CD8-positive, alpha-beta memory T cell (primary cell): ENCODE results near the gene OXCT1. TPM values are rescaled to one million over a fixed set of nuclear protein-coding genes. Genes with fewer than 3 reads are reported as not detected.
A peak's percentile ranks its signal among the peaks of the same experiment; 100 is the strongest.

ENCODE experiments used
- CTCF ChIA-PET: fragments of 350-600 bp; sonication (Branson Sonifier 250); formaldehyde crosslinking; loops from one replicate; lab custom pipeline; 2021; ENCODE audit warnings: antibody characterized with exemption; lab: Charles Lee
- POLR2A ChIA-PET: fragments of 350-600 bp; sonication (Branson Sonifier 250); formaldehyde crosslinking; loops from one replicate; lab custom pipeline; 2021; ENCODE audit warnings: antibody characterized with exemption; lab: Charles Lee
- DNase-seq, 5 donors: peaks; one replicate each; pipeline versions ENCODE4 v3.0.0 to v3.0.0-alpha.2; 2020 to 2022; ENCODE audit warnings: mixed read lengths in 1 of 5
- H3K27ac ChIP-seq: one replicate; pipeline ENCODE4 v1.7.0; 2013; ENCODE audit warnings: low read depth, mild to moderate bottlenecking, low read length, moderate library complexity
- H3K27me3 ChIP-seq: 2 replicates; pipeline ENCODE4 v1.7.0; 2013; ENCODE audit warnings: low read length, mild to moderate bottlenecking; ENCODE audit not compliant: insufficient read depth, poor library complexity, severe bottlenecking
- H3K36me3 ChIP-seq: 2 replicates; pipeline ENCODE4 v1.7.0; 2013; ENCODE audit warnings: mild to moderate bottlenecking, low read length, moderate library complexity; ENCODE audit not compliant: insufficient read depth
- H3K4me1 ChIP-seq: 2 replicates; pipeline ENCODE4 v1.7.0; 2013; ENCODE audit warnings: mild to moderate bottlenecking, low read length, moderate library complexity; ENCODE audit not compliant: insufficient read depth
- H3K4me3 ChIP-seq: 2 replicates; pipeline ENCODE4 v1.7.0; 2013; ENCODE audit warnings: mild to moderate bottlenecking, low read length
- H3K9me3 ChIP-seq: 2 replicates; pipeline ENCODE4 v1.7.0; 2013; ENCODE audit warnings: mild to moderate bottlenecking, low read length
- H3K27ac Mint-ChIP-seq, 8 donors: one replicate each; pipeline ENCODE4 v1.8.0; 2020 to 2021; ENCODE audit warnings: mixed read lengths in 8 of 8, mild to moderate bottlenecking in 6 of 8, inconsistent platforms in 3 of 8, moderate library complexity in 3 of 8
- H3K27me3 Mint-ChIP-seq, 2 donors: one replicate each; pipeline ENCODE4 v1.8.0; 2020 to 2021; ENCODE audit warnings: mixed read lengths in 2 of 2, mild to moderate bottlenecking in 1 of 2, moderate library complexity in 1 of 2
- H3K36me3 Mint-ChIP-seq, 3 donors: one replicate each; pipeline ENCODE4 v1.8.0; 2020 to 2021; ENCODE audit warnings: mixed read lengths in 3 of 3, inconsistent platforms in 1 of 3, mild to moderate bottlenecking in 1 of 3
- H3K4me1 Mint-ChIP-seq, 3 donors: one replicate each; pipeline ENCODE4 v1.8.0; 2020 to 2021; ENCODE audit warnings: mixed read lengths in 3 of 3, inconsistent platforms in 1 of 3, mild to moderate bottlenecking in 1 of 3
- H3K4me3 Mint-ChIP-seq, 7 donors: one replicate each; pipeline ENCODE4 v1.8.0; 2020 to 2021; ENCODE audit warnings: mixed read lengths in 7 of 7, mild to moderate bottlenecking in 6 of 7, moderate library complexity in 4 of 7, inconsistent platforms in 2 of 7
- H3K9me3 Mint-ChIP-seq, 5 donors: one replicate each; pipeline ENCODE4 v1.8.0; 2020 to 2022; ENCODE audit warnings: mixed read lengths in 5 of 5, mild to moderate bottlenecking in 3 of 5, moderate library complexity in 2 of 5, inconsistent platforms in 1 of 5
- polyA plus RNA-seq: library from polyadenylated mRNA; unstranded; fragments of 300-500 nt; fragmentation: Illumina TruSeq; gene quantifications from one replicate; pipeline ENCODE4 v1.2.3, GENCODE V29; 2021
- total RNA-seq, 2 experiments: library from RNA; stranded (reverse); gene quantifications; one replicate each; pipeline ENCODE4 v1.2.3, GENCODE V29; 2021

Gene OXCT1
- total and polyA plus RNA-seq, 3 experiments from 2014 or later, result 25.6 to 117 (median 111) TPM

- Mint-ChIP-seq H3K36me3 (peaks cover 18 to 76% (median 30%) of the 10 kb centered on the region in 3 donors), H3K9me3 (no peaks in the 10 kb centered on the region), H3K27me3 (no peaks in the 10 kb centered on the region), H3K27ac (no peak overlapping the region), H3K4me1 (peaks cover 20 to 48% (median 29%) of the 10 kb centered on the region in 3 donors), H3K4me3 (no peak overlapping the region)
- Histone ChIP-seq H3K36me3 (peaks cover 5% of the 10 kb centered on the region), H3K4me3 (no peak overlapping the region), H3K9me3 (no peaks in the 10 kb centered on the region), H3K4me1 (no peaks in the 10 kb centered on the region), H3K27me3 (no peaks in the 10 kb centered on the region), H3K27ac (no peak overlapping the region)
- ChIA-PET POLR2A (no interaction called here), CTCF (interaction anchor here (1.5 kb wide), 1 partner anchor 18 kb away, joined by 4 read pairs; no protein-coding TSS in a partner anchor)
- DNase-seq, result no peak
Observed at GRCh38 chr5:41837793-41838192, 32.4 kb downstream of the OXCT1 start.

- H3K27me3 Mint-ChIP-seq, result no peaks in the 10 kb centered on the region
- ChIA-PET CTCF (interaction anchor here (1.2 kb wide), 1 partner anchor 8 kb away, joined by 5 read pairs; no protein-coding TSS in a partner anchor), POLR2A (no interaction called here)
- H3K4me3 ChIP-seq, result no peak overlapping the region
- H3K4me1 Mint-ChIP-seq, result peaks cover 24 to 61% (median 39%) of the 10 kb centered on the region in 3 donors
- peaks cover 36 to 85% (median 41%) of the 10 kb centered on the region in 3 donors for H3K36me3 Mint-ChIP-seq
- H3K27ac ChIP-seq, result no peak overlapping the region
- H3K36me3 ChIP-seq, result no peaks in the 10 kb centered on the region
- no peaks in the 10 kb centered on the region for H3K9me3 Mint-ChIP-seq
- no peak overlapping the region for H3K4me3 Mint-ChIP-seq
- no peaks in the 10 kb centered on the region for H3K4me1 ChIP-seq
- no peaks in the 10 kb centered on the region for H3K9me3 ChIP-seq
- no peak for DNase-seq
- H3K27me3 ChIP-seq, result no peaks in the 10 kb centered on the region
- H3K27ac Mint-ChIP-seq, result peak overlapping the region in 1 of 8 donors; percentile 19
Observed at GRCh38 chr5:41835645-41836044, 34.6 kb downstream of the OXCT1 start.

- no peak for DNase-seq
- H3K36me3 ChIP-seq, result no peaks in the 10 kb centered on the region
- peaks cover 23 to 64% (median 39%) of the 10 kb centered on the region in 3 donors for H3K4me1 Mint-ChIP-seq
Observed at GRCh38 chr5:41834506-41834905, 35.7 kb downstream of the OXCT1 start.

GRCh38 chr5:41832430-41832829 is 37.8 kb downstream of the OXCT1 start:
- H3K27me3 ChIP-seq, result no peaks in the 10 kb centered on the region
- no peaks in the 10 kb centered on the region for H3K9me3 ChIP-seq
- ChIA-PET POLR2A (no interaction called here), CTCF (no interaction called here)
- H3K4me1 ChIP-seq, result no peaks in the 10 kb centered on the region
- no peak for DNase-seq
- H3K27ac Mint-ChIP-seq, result peak overlapping the region in 1 of 8 donors; percentile 77
- H3K27me3 Mint-ChIP-seq, result no peaks in the 10 kb centered on the region
- H3K4me3 ChIP-seq, result no peak overlapping the region
- no peaks in the 10 kb centered on the region for H3K9me3 Mint-ChIP-seq
- no peaks in the 10 kb centered on the region for H3K36me3 ChIP-seq
- H3K4me1 Mint-ChIP-seq, result peaks cover 23 to 53% (median 35%) of the 10 kb centered on the region in 3 donors
- H3K4me3 Mint-ChIP-seq, result no peak overlapping the region
- H3K36me3 Mint-ChIP-seq, result peaks cover 29 to 77% (median 37%) of the 10 kb centered on the region in 3 donors
- H3K27ac ChIP-seq, result no peak overlapping the region

More at GRCh38 chr5:41834506-41834905, 35.7 kb downstream of the OXCT1 start:
- Histone ChIP-seq H3K4me1 (no peaks in the 10 kb centered on the region), H3K27me3 (no peaks in the 10 kb centered on the region), H3K4me3 (no peak overlapping the region), H3K9me3 (no peaks in the 10 kb centered on the region), H3K27ac (no peak overlapping the region)
- ChIA-PET CTCF (interaction anchor here (0.8 to 1.7 kb wide), 4 partner anchors 9 to 223 kb away, joined by 3 to 5 read pairs (median 4); no protein-coding TSS in a partner anchor), POLR2A (no interaction called here)
- H3K4me3 Mint-ChIP-seq, result no peak overlapping the region
- H3K27me3 Mint-ChIP-seq, result no peaks in the 10 kb centered on the region
- peak overlapping the region in 2 of 8 donors; percentile 13 to 34 for H3K27ac Mint-ChIP-seq
- H3K9me3 Mint-ChIP-seq, result no peaks in the 10 kb centered on the region
- peaks cover 34 to 85% (median 38%) of the 10 kb centered on the region in 3 donors for H3K36me3 Mint-ChIP-seq

GRCh38 chr5:41831155-41831554 is 39.1 kb downstream of the OXCT1 start:
- H3K27ac Mint-ChIP-seq, result peak overlapping the region in 4 of 8 donors; percentile 38 to 55 (median 46)
- POLR2A ChIA-PET, result no interaction called here
- H3K36me3 ChIP-seq, result no peaks in the 10 kb centered on the region

GRCh38 chr5:41827792-41828191 is 42.4 kb downstream of the OXCT1 start:
- no peaks in the 10 kb centered on the region for H3K9me3 Mint-ChIP-seq
- Histone ChIP-seq H3K9me3 (no peaks in the 10 kb centered on the region), H3K36me3 (no peaks in the 10 kb centered on the region), H3K27me3 (no peaks in the 10 kb centered on the region), H3K27ac (no peak overlapping the region), H3K4me1 (no peaks in the 10 kb centered on the region), H3K4me3 (no peak overlapping the region)
- H3K4me1 Mint-ChIP-seq, result peaks cover 15 to 36% (median 16%) of the 10 kb centered on the region in 3 donors
- no peak for DNase-seq
- no peak overlapping the region for H3K27ac Mint-ChIP-seq
- H3K27me3 Mint-ChIP-seq, result no peaks in the 10 kb centered on the region
- CTCF ChIA-PET, result no interaction called here
- peaks cover 22 to 69% (median 33%) of the 10 kb centered on the region in 3 donors for H3K36me3 Mint-ChIP-seq
- no peak overlapping the region for H3K4me3 Mint-ChIP-seq
- POLR2A ChIA-PET, result no interaction called here

More at GRCh38 chr5:41831155-41831554, 39.1 kb downstream of the OXCT1 start:
- DNase-seq, result no peak
- H3K27me3 Mint-ChIP-seq, result no peaks in the 10 kb centered on the region
- Histone ChIP-seq H3K4me3 (no peak overlapping the region), H3K4me1 (no peaks in the 10 kb centered on the region), H3K9me3 (no peaks in the 10 kb centered on the region), H3K27ac (no peak overlapping the region), H3K27me3 (no peaks in the 10 kb centered on the region)
- CTCF ChIA-PET, result no interaction called here
- peaks cover 29 to 79% (median 40%) of the 10 kb centered on the region in 3 donors for H3K36me3 Mint-ChIP-seq
- H3K4me1 Mint-ChIP-seq, result peaks cover 26 to 48% (median 41%) of the 10 kb centered on the region in 3 donors
- no peak overlapping the region for H3K4me3 Mint-ChIP-seq
- H3K9me3 Mint-ChIP-seq, result no peaks in the 10 kb centered on the region

GRCh38 chr5:41822036-41822435 is 48.2 kb downstream of the OXCT1 start:
- Histone ChIP-seq H3K27ac (no peak overlapping the region), H3K27me3 (no peaks in the 10 kb centered on the region), H3K4me3 (no peak overlapping the region), H3K4me1 (no peaks in the 10 kb centered on the region), H3K9me3 (no peaks in the 10 kb centered on the region), H3K36me3 (no peaks in the 10 kb centered on the region)
- H3K9me3 Mint-ChIP-seq, result no peaks in the 10 kb centered on the region
- H3K36me3 Mint-ChIP-seq, result peaks cover 5 to 37% (median 26%) of the 10 kb centered on the region in 3 donors
- H3K27ac Mint-ChIP-seq, result no peak overlapping the region
- no peaks in the 10 kb centered on the region for H3K27me3 Mint-ChIP-seq
- DNase-seq, result no peak
- H3K4me1 Mint-ChIP-seq, result peaks cover 23 to 35% (median 33%) of the 10 kb centered on the region in 3 donors
- no peak overlapping the region for H3K4me3 Mint-ChIP-seq
- ChIA-PET POLR2A (no interaction called here), CTCF (no interaction called here)

- DNase-seq, result no peak
- H3K4me3 Mint-ChIP-seq, result no peak overlapping the region
- peaks cover 5 to 30% (median 22%) of the 10 kb centered on the region in 3 donors for H3K36me3 Mint-ChIP-seq
- H3K27ac ChIP-seq, result no peak overlapping the region
- ChIA-PET POLR2A (no interaction called here), CTCF (no interaction called here)
- no peaks in the 10 kb centered on the region for H3K36me3 ChIP-seq
- H3K27me3 ChIP-seq, result no peaks in the 10 kb centered on the region
- no peaks in the 10 kb centered on the region for H3K4me1 ChIP-seq
- peak overlapping the region in 1 of 8 donors; percentile 48 for H3K27ac Mint-ChIP-seq
- no peaks in the 10 kb centered on the region for H3K9me3 ChIP-seq
- no peak overlapping the region for H3K4me3 ChIP-seq
- H3K9me3 Mint-ChIP-seq, result no peaks in the 10 kb centered on the region
- no peaks in the 10 kb centered on the region for H3K27me3 Mint-ChIP-seq
- peaks cover 22 to 38% (median 37%) of the 10 kb centered on the region in 3 donors for H3K4me1 Mint-ChIP-seq
Observed at GRCh38 chr5:41821051-41821450, 49.2 kb downstream of the OXCT1 start.
